ENCODE results near the gene GSTM2. TPM values are rescaled to one million over a fixed set of nuclear protein-coding genes. Genes with fewer than 3 reads are reported as not detected.
"Not testable (repeated sequence)": the region's sequence is repeated elsewhere in the genome, so short reads cannot be mapped to it uniquely, and the experiment has no call there.

GSTM2 gene
- total RNA-seq, 1 experiment from 2014 or later: 14.9 TPM

- H3K9me3 ChIP-seq (ENCODE audit: control insufficient read depth, low read depth, low read length); H4K8ac ChIP-seq (replicated peaks; ENCODE audit: insufficient read length, low read depth, low read length); H3T11ph ChIP-seq (ENCODE audit: low read length); H3K27ac Mint-ChIP-seq; DNase-seq; H2BK5ac ChIP-seq (ENCODE audit: insufficient read length, low read length); H3K36me3 Mint-ChIP-seq (ENCODE audit: insufficient read depth in 1 of 3, low read depth in 3 of 3); H3K27me3 ChIP-seq (ENCODE audit: insufficient read depth, low read length); H3K4ac ChIP-seq (ENCODE audit: low read depth, low read length); H3K4me1 Mint-ChIP-seq; H3K9ac ChIP-seq (ENCODE audit: extremely low read depth, insufficient read length, low read length); H3K9me3 Mint-ChIP-seq; H2BK20ac ChIP-seq (ENCODE audit: low read depth, low read length, poor library complexity, severe bottlenecking); H4K5ac ChIP-seq (ENCODE audit: insufficient read length, low read depth, low read length); H3K4me2 ChIP-seq (ENCODE audit: insufficient read depth, insufficient read length, low read length); H3K79me1 ChIP-seq (ENCODE audit: insufficient read depth, low read depth, low read length, poor library complexity, severe bottlenecking); H3K4me3 Mint-ChIP-seq; H3K18ac ChIP-seq (ENCODE audit: insufficient read length, low read depth, low read length); H4K91ac ChIP-seq (ENCODE audit: insufficient read length, low read depth, low read length); H3K27ac ChIP-seq (ENCODE audit: insufficient read length, low read depth, low read length); H3K23ac ChIP-seq (ENCODE audit: insufficient read length, low read depth, low read length); H3K27me3 Mint-ChIP-seq (ENCODE audit: low read depth); H3K56ac ChIP-seq (ENCODE audit: insufficient read length, low read depth, low read length); H2BK120ac ChIP-seq (ENCODE audit: low read depth, low read length, poor library complexity, severe bottlenecking); H4K20me1 ChIP-seq (ENCODE audit: control insufficient read depth, insufficient read depth, insufficient read length); H2BK15ac ChIP-seq (ENCODE audit: low read depth, low read length); H2AK5ac ChIP-seq (ENCODE audit: insufficient read length, low read length); H2AFZ ChIP-seq (ENCODE audit: low read length); H3K79me2 ChIP-seq (ENCODE audit: insufficient read depth, low read length); H3K23me2 ChIP-seq (ENCODE audit: insufficient read length, low read depth, low read length, poor library complexity, severe bottlenecking); H2BK12ac ChIP-seq (ENCODE audit: insufficient read length, low read depth, low read length); H3K14ac ChIP-seq (ENCODE audit: insufficient read depth, low read length); H3K4me1 ChIP-seq (ENCODE audit: insufficient read depth, low read length): not testable (repeated sequence)
- no CpG with 5 or more reads among the region's 3 CpGs for WGBS (ENCODE audit: extremely low coverage, insufficient read length, low lambda C conversion rate)
Observed at GRCh38 chr1:109695138-109695537, 27.3 kb downstream of the GSTM2 start.
